Measurements from ENCODE around the gene NLRP3. TPM values are rescaled to one million over a fixed set of nuclear protein-coding genes. Genes with fewer than 3 reads are reported as not detected.

NLRP3 gene
- total and polyA plus RNA-seq, 2 donors (not counting 1 experiment from before 2014, with no cell fraction given): 1.4 to 1.7 TPM

GRCh38 chr1:247378334-247379073 is 37.5 kb upstream of the NLRP3 start:
- no peak overlapping the region for H3K4me2 ChIP-seq (replicated peaks; ENCODE audit: low read depth, low read length, poor library complexity, severe bottlenecking)
- TF ChIP-seq EZH2 (IDR thresholded peaks at IDR 0.05; ENCODE audit: borderline replicate concordance, insufficient read depth, low read depth, low read length, poor library complexity, severe bottlenecking): no peak
- no peak for TF ChIP-seq CTCF (IDR thresholded peaks at IDR 0.05)
- DNase-seq: no peak
- WGBS (ENCODE audit: insufficient coverage): 86% methylated on average over 18 of the region's 20 CpGs
- H3K4me1 ChIP-seq (ENCODE audit: control insufficient read depth in 2 of 2, insufficient read depth in 2 of 2, low read length in 2 of 2): no peaks in the 10 kb centered on the region
- H2AFZ ChIP-seq (ENCODE audit: insufficient read depth, low read depth, low read length, poor library complexity, severe bottlenecking): no peak overlapping the region
- no peak for ATAC-seq (ENCODE audit: low read depth)
- Mint-ChIP-seq H3K27me3 (peaks cover 20% of the 10 kb centered on the region), H3K4me1 (peaks cover 3% of the 10 kb centered on the region), H3K9me3 (ENCODE audit: insufficient read depth) (no peaks in the 10 kb centered on the region), H3K27ac (no peak overlapping the region), H3K4me3 (no peak overlapping the region)
- H3K79me2 ChIP-seq (ENCODE audit: control insufficient read depth, insufficient read depth, low read length): no peaks in the 10 kb centered on the region
- POLR2A ChIA-PET: no interaction called here
- no peaks in the 10 kb centered on the region for H4K20me1 ChIP-seq (ENCODE audit: control insufficient read depth, insufficient read depth, low read length, poor library complexity, severe bottlenecking)
- H3K27me3 ChIP-seq (replicated peaks in 1 of 4; ENCODE audit: control extremely low read depth in 1 of 4, control insufficient read depth in 3 of 4, insufficient read depth in 4 of 4, low read length in 3 of 4): peaks cover 0 to 3% (median 0%) of the 10 kb centered on the region in 4 experiments
- H3K9ac ChIP-seq (ENCODE audit: low read length): no peak overlapping the region
- H3K27ac ChIP-seq (ENCODE audit: low read length in 2 of 2): no peak overlapping the region
- CTCF ChIA-PET: no interaction called here
- no peak overlapping the region for H3K4me3 ChIP-seq (ENCODE audit: control extremely low read depth in 1 of 5, extremely low read depth in 1 of 5, insufficient read depth in 1 of 5, low read depth in 2 of 5, low read length in 4 of 5)
- H3K36me3 ChIP-seq (replicated peaks in 1 of 2; ENCODE audit: control extremely low read depth in 1 of 2, control insufficient read depth in 1 of 2, extremely low read depth in 1 of 2, insufficient read depth in 2 of 2, low read length in 1 of 2): no peaks in the 10 kb centered on the region
- H3K9me3 ChIP-seq (ENCODE audit: control extremely low read depth in 1 of 3, control insufficient read depth in 2 of 3, insufficient read depth in 1 of 3, low read length in 2 of 3): peaks cover 0 to 3% (median 0%) of the 10 kb centered on the region in 3 donors
- intact Hi-C loops (cut with micrococcal nuclease): no loop called here

GRCh38 chr1:247385283-247385682 is 30.7 kb upstream of the NLRP3 start:
- no peaks in the 10 kb centered on the region for H3K79me2 ChIP-seq (ENCODE audit: control insufficient read depth, insufficient read depth, low read length)
- Mint-ChIP-seq H3K4me1 (peaks cover 8% of the 10 kb centered on the region), H3K4me3 (no peak overlapping the region), H3K9me3 (ENCODE audit: insufficient read depth) (peaks cover 4% of the 10 kb centered on the region), H3K27ac (no peak overlapping the region), H3K27me3 (peaks cover 16% of the 10 kb centered on the region)
- CTCF ChIA-PET: interaction anchor here (2.0 kb wide), 1 partner anchor 12 kb away, joined by 9 read pairs; no protein-coding TSS in a partner anchor
- peaks cover 9 to 12% of the 10 kb centered on the region in 2 donors for H3K4me1 ChIP-seq (ENCODE audit: control insufficient read depth in 2 of 2, insufficient read depth in 2 of 2, low read length in 2 of 2)
- 88% methylated on average over 1 of the region's 4 CpGs for WGBS (ENCODE audit: insufficient coverage)
- POLR2A ChIA-PET: no interaction called here
- DNase-seq: no peak
- H4K20me1 ChIP-seq (ENCODE audit: control insufficient read depth, insufficient read depth, low read length, poor library complexity, severe bottlenecking): no peaks in the 10 kb centered on the region
- TF ChIP-seq CTCF (IDR thresholded peaks at IDR 0.05): no peak
- TF ChIP-seq EZH2 (IDR thresholded peaks at IDR 0.05; ENCODE audit: borderline replicate concordance, insufficient read depth, low read depth, low read length, poor library complexity, severe bottlenecking): no peak
- no peak overlapping the region for H3K9ac ChIP-seq (ENCODE audit: low read length)
- H3K27ac ChIP-seq (ENCODE audit: low read length in 2 of 2): no peak overlapping the region
- H3K36me3 ChIP-seq (replicated peaks in 1 of 2; ENCODE audit: control extremely low read depth in 1 of 2, control insufficient read depth in 1 of 2, extremely low read depth in 1 of 2, insufficient read depth in 2 of 2, low read length in 1 of 2): no peaks in the 10 kb centered on the region
- no peak overlapping the region for H3K4me2 ChIP-seq (replicated peaks; ENCODE audit: low read depth, low read length, poor library complexity, severe bottlenecking)
- H3K4me3 ChIP-seq (ENCODE audit: control extremely low read depth in 1 of 5, extremely low read depth in 1 of 5, insufficient read depth in 1 of 5, low read depth in 2 of 5, low read length in 4 of 5): no peak overlapping the region
- no peak for ATAC-seq (ENCODE audit: low read depth)
- H3K9me3 ChIP-seq (ENCODE audit: control extremely low read depth in 1 of 3, control insufficient read depth in 2 of 3, insufficient read depth in 1 of 3, low read length in 2 of 3): peaks cover 0 to 7% (median 0%) of the 10 kb centered on the region in 3 donors
- H2AFZ ChIP-seq (ENCODE audit: insufficient read depth, low read depth, low read length, poor library complexity, severe bottlenecking): no peak overlapping the region
- H3K27me3 ChIP-seq (replicated peaks in 1 of 4; ENCODE audit: control extremely low read depth in 1 of 4, control insufficient read depth in 3 of 4, insufficient read depth in 4 of 4, low read length in 3 of 4): peaks cover 0 to 3% (median 0%) of the 10 kb centered on the region in 4 experiments
- intact Hi-C loops (cut with micrococcal nuclease): no loop called here
